Cerebellar nuclear complex (tissue), 1 donor: ENCODE measurements around the gene SREBF1.

Source experiments
- DNase-seq, 2 experiments: peaks; one replicate each; lab custom pipeline; 2025; lab: John Stamatoyannopoulos, UW

SREBF1 gene

DNA sequence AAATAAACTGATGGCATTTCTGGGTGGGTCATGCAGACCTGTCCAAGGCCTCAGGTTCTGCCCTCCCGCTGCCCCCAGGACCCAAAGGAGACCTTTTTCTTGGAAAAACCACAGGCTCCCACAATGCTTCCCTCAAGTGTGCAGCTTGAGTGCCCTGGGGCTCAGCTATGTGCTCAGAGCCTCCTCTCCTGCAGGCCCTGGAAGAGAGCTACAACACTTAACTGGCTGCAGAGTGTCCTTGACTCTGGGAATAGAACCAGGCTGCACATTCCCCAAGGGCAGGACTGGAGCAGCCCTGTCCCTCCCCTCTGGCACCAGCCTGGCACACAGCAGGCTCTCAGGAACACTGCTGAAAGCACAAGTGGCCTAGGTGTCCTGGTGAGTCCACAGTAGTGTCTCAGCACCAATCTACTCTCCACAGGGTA lies 4.8 kb upstream of the SREBF1 start:
- no peak for DNase-seq

DNA sequence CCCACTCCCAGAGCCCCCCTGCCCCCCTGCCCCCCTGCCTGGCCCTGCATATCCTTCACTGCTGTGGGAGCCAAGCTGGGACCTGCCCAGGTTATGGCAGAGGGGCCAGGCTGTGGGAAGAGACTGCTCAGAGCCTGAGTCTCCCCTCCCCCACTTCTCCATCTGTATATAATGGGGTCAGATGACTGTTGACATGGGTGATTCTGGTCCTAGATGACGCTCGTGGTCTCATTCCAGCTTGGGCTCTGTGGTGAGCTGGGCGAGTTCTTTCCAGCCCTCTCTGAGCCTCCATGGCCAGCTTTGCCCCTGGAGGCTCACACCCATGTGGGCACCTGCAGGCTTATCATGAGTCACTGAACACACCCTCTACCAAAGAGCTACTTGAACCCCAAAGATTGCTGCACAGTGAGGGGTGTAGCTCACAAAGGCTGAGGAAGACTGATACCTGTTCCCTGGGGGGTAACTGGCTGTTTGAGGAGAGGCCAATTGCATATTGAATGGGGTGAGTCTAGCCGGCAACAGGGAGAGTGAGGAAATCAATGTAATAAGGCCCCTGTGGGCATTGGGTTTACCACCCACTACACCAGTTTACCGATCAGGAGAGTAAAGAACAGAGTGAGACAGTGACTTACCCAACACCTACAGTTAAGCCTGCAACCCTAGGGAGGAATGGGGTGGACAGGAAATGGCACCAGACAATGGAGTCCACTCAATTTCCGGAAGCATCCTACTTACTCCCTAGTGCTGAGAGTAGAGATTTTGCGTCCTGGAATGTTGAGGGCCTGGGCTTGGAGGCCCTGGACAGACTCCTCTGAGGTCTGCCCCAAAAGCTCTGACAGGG lies 4.2 kb upstream of the SREBF1 start:
- DNase-seq, result no peak

DNA sequence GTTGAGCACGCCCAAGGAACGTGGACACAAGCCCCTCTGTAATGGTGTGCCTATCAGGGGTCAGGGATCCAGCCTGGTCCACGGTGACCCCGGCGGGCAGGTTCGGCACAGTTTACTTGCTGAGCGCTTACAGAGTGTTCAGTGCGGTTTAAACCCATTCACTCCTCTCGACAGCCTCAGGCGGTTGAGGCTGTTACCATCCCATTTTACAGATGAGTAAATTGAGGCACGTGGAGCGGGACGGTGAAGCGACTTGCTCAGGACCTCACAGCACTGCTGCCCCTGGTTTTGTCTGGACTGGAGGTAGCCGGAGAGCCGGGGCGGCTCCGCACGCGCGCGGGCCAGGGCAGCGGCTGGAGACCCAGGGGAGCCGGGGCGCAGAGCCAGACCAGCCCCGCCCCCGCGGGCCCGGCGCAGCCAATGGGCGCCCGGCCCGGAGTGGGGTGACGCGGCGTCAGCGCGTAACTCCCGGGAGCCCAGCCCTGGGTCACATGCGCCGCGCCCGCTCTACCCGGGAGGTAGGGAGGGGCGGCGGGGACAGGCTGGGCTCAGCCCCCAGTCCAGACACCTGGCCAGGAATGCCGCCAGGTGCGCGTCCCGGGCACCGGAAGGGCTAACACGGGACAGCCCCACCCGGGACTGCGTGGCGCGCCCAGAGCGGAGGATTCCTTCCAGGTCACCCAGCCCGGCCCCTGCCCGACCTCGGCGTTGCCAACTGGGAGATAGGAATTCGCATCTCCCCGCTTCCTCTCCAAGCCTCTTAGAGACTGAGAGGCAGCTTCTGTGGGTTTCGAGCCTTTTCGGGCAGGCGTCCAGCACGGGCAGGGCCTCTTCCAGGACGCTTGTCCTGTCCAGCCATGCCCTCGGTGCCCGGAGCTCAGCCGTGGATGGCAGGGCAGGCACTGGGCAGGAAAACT lies 3.3 kb upstream of the SREBF1 start:
- peak; percentile 39 to 53 for DNase-seq

DNA sequence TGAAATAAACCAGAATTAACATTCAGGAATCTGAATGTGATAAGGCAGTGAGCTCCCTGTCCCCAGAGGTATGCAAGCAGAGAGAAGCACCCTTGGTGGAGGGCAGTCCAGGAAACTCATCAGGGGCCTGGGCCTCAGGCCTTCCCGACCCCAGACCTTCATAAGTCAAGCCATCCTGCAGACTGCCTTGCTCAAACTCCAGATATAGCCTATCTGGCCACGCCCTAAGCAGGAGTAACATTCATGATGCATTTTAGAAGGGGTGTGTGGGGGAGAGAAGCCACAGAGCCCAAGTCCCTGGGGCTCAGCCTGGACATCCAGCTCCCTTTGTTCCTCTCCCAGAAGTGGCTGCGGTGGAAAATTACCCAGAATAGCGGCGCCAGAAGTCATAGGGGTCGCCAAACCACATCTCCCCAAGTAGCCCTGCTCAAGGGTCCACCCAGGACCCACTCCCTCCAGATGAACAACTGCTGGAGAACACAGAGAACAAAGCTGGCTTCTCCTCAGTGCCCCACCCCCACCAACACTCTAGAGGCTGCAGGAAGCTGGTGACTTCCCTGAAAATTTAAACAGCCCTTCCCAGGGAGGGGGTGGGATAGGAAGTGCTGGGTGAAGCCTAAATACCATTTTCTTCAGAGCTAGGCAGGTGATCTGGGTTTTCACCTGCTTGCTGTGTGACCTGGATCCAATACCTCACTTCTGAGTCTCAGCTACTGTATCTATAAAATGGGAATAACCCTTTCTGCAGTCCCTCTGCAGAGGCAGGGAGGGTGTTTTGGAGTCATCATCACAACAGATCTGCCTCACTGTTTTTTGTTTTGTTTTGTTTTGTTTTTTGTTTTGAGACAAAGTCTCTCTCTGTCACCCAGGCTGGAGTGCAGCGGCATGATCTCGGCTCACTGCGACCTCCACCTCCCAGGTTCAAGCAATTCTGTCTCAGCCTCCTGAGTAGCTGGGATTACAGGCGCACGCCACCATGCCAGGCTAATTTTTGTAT lies 1.5 kb upstream of the SREBF1 start:
- no peak for DNase-seq

DNA sequence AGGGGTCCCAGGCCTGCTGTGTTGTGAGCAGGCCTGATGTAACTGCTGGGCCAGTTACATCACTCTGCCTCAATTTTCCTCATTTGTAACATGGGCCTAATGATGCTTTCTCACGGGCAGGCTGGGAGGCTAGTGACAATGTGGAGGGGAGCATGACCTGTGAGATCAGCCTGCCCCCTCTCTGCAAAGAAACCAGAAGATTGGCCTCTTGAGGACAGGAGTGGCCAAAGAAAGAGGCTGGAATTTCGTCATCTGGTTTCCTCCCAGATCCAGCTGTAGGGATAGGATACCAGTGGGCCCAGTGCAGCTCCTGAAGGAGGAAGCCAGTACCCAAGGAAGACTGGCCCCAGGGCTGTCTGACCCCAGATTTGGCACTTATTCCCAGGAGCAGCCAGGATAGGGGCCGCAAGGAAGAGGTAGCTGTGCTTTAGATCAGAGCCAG lies 615 bp upstream of the SREBF1 start:
- DNase-seq, result no peak

DNA sequence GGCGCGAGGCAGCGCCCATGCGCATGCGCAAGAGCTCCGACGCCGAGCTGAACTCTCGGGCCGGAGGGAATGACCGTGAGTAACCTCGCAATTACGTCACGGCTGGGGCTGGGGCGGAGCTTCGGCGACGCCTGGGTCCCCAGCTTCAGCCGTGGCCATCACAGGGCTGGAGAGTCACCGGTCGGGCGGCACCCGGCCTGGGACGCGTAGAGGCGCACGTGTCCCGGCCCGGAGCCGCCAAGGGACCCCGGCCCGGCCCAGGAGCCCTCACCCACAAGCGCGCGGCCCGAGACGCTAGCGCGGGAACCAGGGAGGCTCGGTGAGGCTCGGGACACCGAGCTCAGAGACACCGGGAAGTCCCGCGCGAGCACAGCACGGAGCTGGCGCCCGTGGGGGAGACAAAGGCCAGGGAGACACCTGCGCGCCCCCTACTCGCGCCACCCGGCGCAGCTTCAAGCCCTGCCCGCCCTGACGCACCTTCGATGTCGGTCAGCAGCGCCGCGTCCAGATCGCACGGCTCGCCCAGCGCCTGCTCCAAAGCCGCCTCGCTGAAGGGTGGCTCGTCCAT lies 452 bp downstream of the SREBF1 start:
- DNase-seq, result peak; percentile 48 to 82

DNA sequence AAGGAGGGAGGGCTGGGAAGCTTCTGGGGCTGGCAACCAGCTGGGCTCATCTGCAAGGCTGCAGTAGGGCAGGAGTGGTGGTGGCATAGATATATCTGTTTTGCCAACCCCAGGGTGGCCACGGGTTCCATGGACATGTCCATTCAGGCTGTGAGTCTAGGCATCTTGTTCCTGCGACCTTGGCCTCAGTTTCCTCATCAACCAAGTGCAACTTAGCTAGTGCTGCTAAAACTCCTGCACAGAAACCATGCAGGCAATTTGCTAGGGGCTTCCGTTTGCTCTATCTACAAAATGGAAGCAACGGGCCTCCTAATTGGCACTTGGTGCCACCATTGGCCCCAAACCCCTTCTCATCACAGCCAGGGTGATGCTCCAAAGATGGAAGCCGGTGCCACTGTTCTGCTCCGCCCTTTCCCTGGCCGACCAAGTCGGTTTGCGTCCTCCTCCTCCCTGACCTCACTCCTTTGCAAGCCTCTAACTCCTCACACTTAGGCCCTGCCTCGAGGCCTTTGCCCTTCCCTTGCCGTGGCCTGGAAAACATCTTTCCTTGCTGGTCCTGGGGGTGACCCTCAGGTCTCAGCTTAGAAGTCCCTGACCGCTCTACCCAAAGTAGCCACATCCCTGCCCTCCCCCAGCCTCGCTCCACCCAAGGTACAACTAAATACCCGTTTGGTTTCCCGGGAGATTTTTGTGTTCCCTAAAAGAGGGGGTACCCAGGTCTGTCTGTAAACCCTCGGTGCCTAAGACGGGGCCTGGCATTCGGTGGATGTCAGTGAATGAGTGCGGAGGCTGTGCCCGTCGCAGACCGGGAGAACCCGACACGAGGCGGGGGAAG lies 1.2 kb downstream of the SREBF1 start:
- no peak for DNase-seq

DNA sequence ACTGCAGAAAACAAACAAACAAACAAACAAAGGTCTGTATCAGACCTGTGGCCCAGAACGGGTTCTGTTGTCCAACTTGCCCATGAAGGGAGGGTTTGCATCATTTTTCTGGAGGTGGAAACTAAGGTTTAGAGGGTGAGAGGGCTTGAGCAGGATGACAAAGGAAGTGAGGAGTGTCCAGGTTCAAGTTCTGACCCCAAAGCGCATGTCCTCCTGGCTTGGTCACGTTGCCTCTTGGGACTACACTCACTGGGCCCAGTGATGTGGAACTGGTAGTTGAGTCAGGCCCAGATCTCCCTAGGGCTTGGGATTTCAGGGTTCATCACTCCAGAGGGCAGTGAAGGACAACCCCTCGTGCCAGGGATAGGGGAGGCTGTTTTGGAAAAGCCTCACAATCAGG lies 1.8 kb downstream of the SREBF1 start:
- no peak for DNase-seq

DNA sequence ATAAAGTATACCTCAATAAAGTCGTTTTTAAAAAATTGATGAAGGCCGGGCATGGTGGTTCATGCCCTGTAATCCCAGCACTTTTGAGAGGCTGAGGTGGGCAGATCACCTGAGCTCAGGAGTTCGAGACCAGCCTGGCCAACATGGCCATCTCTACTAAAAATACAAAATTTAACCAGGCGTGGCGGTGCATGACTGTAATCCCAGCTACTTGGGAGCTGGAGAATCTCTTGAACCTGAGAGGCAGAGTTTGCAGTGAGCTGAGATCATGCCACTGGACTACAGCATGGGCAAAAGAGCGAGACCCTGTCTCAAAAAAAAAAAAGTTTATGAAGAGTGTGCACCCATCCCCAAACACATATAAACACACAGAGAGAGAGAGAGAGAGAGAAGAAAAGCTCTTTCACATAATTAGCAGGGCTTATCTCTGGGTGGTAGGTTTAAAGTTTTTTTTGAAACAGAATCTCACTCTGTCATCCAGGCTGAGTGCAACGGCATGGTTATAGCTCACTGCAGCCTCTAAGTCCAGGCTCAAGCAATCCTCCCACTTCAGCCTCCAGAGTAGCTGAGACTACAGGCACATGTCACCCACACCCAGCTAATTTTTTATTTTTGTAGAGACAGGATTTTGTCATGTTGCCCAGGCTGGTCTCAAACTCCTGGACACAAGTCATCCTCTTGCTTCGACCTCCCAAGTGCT lies 3.0 kb downstream of the SREBF1 start:
- DNase-seq, result no peak

DNA sequence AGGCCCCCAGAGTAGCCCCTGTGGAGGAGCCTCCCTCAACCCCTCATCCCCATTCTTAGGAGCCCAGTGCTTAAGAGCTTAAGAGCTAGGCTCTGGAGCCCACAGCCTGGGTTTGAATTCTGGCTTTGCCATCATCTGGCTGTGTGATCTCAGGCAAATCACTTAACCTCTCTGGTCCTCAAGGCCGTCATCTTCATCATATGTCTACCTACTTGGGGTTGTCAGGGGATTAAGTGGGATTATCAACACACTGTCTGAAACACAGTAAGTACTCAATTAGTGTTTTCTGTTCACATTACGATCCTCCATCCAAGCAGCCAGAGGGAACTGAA lies 4.8 kb downstream of the SREBF1 start:
- DNase-seq, result no peak

DNA sequence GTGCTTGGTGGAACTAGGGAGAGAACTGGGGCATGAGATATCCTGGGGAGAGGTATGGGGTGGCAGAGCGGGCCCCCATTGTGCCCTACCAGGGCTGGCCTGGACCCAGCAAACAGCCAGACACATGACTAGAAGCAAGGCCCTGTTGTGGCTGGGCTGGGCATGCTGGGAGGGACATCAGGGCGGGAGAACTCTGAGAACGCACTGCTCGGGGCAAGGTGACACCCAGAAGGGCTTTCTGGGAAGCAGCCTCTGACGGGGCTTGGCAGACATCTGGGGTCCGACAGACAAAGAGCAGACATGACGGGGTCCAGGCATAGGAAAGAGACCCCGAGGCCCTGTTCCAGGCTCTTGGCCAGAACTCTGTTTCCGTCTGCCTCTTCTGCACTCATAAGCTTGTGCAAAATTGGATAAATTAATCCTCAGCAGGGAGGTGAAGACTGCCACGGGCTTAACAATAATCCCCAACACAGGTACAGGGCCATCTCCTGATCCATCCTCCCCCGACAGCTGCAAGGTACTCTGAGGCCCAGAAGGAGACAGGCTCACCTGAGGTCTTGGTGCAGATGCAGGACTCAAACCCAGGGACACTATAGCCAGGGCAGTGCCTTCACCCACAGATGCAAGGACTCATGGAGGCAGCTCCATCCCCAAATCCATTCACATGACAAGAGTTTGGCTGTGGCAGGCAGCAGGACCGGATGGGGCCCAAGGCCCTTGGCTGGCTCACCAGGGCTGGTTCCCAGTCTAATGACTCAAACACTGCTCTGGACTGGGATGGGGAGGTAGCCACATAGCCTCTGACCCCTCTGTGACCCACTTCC lies 5.4 kb downstream of the SREBF1 start:
- DNase-seq, result no peak

DNA sequence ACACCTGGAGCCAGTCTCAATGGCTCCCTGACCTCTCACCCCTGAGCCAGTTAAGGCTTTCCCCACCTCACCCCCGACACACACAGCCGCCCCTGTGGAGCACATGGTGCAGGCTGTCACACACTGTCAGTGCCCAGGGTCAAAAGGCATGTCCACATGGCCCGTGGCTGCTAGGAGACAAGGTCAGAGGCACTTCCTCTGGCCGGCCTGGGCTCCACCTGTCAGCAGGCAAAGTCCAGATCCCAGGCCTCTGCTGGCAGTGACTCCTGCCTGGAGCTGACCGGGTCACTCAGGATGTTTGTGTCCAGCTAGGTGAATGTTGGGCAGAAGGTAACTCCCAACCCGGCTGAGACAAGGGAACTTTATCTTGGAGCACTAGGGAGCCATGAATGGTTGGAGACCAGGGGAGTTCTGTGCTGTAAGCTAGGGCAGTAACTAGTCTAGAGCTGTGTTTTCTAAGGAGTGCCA lies 6.0 kb downstream of the SREBF1 start:
- DNase-seq, result no peak

DNA sequence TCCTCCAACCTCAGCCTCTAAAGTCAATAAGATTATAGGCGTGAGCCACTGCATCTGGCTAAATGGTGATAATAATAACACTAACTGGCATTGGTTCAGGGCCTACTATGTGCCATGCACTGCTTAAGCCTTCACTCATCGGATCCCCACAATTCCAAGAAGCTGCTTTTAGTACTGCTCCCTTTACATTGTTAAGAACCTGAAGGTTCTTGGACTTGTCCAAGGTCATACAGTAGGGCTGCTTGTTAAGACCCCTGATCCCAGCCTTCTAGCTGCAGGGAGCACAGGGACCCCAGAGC lies 6.6 kb downstream of the SREBF1 start:
- DNase-seq, result no peak

DNA sequence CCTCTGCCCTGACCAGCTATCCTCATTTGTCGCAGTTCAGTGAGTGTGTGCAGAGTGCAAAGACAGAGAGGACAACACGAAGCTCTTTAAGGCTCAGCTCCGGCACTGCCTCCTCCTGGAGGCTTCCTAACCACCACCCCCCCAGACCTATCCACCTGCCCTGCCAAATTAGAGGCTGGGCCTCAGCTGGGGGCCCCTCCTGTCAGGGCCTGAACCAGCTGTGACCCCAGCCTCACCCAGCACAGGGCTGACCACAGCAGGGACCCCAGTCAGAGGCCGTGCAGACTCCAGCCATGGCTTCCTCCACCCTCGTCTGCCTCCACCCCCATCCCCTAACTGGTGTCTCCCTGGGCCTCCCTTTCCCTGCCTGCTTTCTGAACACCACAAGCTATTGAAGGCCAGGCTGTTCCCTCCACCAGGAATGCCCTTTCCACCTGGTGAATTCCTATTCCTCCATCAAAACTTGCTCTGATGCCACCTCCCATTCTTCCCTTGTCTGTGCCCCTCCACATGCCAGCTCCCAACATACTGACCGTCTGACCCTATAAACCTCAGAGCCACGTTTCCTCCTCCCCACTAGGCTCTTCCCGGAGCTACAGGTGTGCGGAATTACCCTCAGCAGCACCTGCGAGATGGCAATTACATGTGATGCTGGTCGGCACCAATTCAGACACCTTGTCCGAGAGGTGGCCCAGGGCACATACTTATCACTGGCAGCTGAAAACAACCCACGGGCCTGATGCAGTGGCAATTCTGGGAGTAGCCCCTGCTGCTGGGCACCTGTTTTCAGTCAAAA lies 8.8 kb downstream of the SREBF1 start:
- DNase-seq, result no peak

DNA sequence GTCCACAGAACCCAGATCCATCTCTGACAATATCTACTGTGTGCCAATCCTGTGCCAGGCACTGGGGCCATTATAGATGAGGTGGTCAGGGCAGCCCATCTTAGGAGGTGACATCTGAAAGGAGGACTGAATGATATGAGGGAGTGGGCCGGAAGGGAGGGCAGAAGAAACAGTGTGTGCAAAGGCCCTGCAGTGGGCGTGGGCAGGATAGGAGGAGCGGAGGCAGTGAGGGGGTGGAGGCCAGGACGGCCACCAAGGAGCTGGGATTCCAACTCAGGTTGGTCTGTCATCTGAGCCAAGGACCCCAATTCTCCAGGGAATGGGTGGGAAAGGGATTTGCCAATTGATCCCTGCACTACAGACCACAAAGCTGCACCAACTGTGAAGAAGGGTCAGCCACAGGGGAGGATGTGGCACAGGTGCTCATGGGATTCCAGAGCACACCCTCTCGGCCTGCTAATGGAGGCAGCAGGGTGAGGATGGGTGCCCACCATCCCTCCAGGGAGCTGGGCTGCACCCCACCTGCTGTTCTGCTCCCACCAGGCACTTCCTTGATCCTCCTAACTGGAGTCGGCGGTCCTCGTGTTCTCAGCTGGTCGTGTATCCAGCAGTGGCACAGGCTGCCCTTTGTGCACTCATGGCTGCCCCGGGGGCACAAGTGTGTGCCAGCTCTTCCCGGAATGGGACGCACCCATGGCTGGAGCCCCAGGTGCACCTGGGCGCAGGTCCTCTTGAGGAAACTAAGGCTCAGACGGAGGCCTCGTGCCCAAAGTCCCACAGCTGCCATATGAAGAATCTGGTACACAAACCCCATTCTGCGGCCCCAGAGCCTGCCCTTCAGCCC lies 9.6 kb downstream of the SREBF1 start:
- no peak for DNase-seq

DNA sequence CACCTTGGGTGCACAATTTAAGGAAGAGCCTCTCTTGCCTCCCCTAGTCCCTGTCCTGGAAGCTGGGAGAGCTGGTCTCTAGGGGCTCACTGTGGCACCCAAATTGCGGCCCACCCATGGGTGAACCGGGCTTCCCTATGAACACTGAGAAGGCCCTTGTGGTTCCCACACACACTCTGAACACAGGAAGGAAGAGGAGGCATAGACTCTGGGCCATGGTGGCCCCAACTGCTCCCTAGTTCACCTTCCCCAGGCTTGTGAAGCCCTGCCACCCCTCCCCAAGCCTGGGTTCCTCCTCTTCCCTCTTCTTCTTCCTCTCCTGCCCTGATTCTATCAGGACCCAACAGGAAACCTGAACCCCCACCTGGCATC lies 10.5 kb downstream of the SREBF1 start:
- no peak for DNase-seq
